Muscle of arm (tissue), 12 donors: ENCODE results near the gene SSH2. TPM values are rescaled to one million over a fixed set of nuclear protein-coding genes. Genes with fewer than 3 reads are reported as not detected.

ENCODE experiments used
- DNase-seq: peaks from one replicate; pipeline ENCODE4 v3.0.0-alpha.2; 2013
- polyA plus RNA-seq, 12 donors: library from polyadenylated mRNA; unstranded; fragments of 120-200 nt; gene quantifications; one replicate each; pipeline ENCODE4 v1.2.1, GENCODE V29; 2013; ENCODE audit not compliant: insufficient read length in 12 of 12

The SSH2 gene
- polyA plus RNA-seq, 12 donors = 17.7 to 73.5 (median 25.5) TPM

DNA sequence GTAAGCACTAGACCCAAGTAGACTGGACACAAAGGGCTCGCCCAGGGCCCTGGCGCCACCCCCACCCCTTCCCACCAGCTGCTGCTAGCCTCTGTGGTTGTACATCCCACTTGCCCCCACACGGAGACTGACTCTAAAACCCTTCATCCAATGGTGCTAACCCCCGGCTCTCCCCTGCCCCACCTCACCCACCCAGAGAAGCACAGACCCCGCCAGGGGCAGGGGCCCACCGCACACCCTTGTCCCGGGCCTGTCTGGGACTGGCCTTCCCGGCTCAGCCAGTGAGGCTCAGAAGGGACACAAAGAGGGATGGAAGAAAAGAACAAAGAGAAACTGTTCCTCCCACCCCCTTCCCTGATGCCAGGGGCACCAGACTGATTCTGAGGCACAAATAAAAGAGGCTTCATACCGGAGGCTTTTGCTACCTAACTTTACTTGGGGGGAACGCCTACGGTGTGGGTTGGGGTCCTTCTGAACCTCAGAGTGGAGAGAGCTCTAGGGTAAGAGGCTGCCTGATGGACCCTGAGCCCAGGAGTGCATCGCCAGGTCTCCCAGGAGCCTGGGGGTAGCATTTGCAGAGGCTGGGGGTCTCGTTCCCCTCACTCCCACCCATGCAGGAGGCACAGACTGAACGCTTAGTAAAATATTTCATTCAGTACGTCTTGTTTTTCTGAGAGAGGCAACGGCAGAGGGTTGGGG lies 315.5 kb downstream of the SSH2 start:
- DNase-seq = no peak

GRCh38 chr17:29613856-29614255 lies 316.2 kb downstream of the SSH2 start:
- DNase-seq = no peak

DNA sequence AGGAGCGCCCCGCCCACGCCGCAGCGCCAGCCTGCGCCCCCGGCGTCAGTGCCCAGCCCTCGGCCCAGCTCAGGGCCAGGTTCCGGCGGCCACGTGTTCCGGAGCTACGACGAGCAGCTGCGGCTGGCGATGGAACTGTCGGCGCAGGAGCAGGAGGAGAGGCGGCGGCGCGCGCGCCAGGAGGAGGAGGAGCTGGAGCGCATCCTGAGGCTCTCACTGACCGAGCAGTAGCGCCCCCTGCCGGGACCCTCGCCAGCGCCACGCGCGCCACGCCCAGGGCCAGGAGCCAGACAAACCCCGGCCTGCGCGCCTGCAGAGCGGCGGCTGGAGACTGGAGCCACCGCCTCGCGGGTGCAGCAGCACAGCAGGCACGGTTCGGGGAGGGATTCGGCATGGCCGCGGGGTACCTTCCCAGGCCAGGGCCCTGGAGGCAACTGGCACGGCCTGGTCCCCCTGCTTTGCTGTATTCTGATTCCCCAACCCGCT lies 316.6 kb downstream of the SSH2 start:
- peak; percentile 95 for DNase-seq

GRCh38 chr17:29612404-29613280 lies 317.4 kb downstream of the SSH2 start:
- no peak for DNase-seq

GRCh38 chr17:29612094-29612403 lies 318.0 kb downstream of the SSH2 start:
- DNase-seq = no peak

- no peak for DNase-seq
Measured at GRCh38 chr17:29611351-29612093, 318.5 kb downstream of the SSH2 start.

DNA sequence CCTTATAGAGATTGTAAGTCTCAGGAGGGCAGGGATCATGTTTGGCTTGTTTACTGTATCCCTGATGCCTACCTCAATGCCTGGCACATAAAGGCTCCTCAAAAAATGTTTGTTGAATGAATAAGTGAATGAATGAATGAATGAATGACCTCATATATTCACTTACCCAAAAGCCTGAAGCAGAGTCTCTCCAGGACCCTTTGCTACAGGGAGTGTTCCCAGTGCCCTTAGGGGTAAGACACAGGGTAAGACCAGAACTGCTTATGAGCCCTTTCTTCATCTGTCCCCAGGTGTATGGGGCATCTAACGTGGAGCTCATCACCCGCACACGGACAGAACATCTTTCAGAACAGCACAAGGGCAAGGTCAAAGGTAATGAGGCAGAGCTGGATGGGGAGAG lies 319.6 kb downstream of the SSH2 start:
- no peak for DNase-seq

DNA sequence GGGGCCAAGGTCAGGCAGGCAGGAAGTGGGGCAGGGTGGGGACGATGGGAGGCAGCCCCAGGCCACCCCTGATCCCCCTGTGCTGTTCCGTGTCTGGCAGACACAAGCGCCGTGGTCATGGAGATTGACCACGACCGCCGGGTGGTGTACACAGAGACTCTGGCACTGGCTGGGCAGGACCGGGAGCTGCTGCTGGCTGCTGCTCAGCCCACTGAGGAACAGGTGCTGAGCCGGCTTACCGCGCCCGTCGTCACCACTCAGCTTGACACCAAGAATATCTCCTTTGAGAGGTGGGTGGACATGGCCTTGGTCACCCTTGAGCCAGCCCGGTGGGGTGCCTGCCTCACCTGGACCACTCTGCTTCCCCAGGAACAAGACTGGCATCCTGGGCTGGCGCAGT lies 321.0 kb downstream of the SSH2 start:
- no peak for DNase-seq

DNA sequence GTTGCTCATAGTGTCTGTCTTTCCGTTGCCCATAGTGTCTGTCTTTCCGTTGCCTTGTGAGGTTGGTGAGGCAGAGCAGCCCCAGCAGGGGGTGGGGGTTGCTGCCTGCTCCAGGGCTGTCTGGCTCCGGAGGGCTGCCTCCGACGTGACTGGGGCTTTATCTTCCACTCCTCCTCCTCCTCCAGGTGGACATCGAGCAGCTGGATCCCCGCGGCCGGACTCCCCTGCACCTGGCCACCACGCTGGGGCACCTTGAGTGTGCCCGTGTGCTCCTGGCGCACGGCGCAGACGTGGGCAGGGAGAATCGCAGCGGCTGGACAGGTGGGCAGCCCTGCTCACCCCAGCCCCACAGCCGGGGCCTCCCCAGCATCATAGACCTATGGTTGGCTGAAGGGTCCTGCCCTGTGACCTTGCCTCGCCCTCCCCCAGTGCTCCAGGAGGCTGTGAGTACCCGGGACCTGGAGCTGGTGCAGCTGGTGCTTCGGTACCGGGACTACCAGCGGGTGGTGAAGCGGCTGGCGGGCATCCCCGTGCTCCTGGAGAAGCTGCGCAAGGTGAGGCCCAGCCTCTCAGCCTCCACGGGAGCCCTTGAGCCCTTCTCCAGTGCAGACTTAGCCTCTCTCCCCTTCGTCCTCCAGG lies 322.4 kb downstream of the SSH2 start:
- no peak for DNase-seq

DNA sequence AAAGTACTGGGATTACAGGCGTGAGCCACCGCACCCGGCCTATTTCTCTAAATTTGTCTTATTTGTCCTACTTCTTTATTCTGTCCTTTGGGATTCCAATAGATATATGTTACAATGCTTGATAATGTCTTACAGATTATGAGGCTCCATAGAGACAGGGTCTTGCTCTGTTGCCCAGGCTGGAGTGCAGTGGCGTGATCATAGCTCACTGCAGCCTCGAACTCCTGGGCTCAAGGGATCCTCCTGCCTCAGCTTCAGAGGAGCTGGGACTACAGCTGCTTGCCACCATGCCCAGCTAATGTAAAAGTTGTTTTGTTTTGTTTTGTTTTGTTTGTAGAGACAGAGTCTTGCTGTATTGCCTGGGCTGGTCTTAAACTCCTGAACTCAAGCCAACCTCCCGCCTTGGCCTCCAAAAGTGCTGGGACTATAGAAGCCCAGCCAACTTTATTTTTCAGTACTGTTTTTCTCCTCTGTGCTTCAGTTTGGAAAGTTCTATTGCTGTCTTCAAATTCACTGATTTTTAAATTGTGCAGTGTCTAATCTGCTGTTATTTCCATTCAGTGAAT lies 326.8 kb downstream of the SSH2 start:
- DNase-seq = peak; percentile 79

DNA sequence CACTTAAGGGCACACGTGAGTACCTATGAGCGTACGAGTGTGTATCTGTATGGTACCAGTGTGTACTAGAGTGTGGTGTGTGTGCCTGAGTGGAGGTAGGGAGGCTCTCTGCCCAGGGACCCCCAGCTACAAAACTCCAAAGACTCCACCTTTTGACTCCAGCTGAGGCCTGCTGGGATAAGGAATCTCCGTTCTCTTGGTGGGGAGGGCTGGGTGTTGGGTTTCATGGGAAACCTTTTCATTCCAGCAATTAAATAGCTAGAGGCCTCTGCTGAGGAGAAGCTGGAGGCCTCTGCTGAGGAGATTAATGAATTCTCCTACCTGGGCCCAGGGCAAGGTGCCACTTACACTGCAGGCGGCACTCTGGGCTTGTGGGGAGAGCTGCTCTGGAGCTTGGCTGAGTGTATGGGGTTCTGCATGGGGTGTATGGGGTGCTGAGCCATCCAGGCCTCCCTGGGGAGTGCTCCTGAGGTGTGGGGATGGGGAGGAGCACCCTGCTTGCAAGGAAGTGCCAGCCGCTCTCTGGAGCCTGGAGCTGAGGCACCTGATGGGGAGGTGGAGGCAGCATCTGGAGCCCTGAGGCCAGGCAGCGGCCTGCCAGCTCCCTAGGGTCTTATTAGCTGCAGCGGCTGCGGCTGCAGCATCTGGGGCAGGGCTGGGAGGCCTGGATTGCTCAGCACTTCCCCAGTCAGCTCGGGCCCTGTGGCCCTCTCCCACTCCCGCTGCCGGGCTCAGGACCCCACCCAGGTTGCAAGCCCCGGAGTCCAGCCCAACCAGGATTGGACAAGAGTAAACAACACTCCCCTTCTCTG lies 332.5 kb downstream of the SSH2 start:
- no peak for DNase-seq

- no peak for DNase-seq
Measured at GRCh38 chr17:29596811-29597210, 333.2 kb downstream of the SSH2 start.

DNA sequence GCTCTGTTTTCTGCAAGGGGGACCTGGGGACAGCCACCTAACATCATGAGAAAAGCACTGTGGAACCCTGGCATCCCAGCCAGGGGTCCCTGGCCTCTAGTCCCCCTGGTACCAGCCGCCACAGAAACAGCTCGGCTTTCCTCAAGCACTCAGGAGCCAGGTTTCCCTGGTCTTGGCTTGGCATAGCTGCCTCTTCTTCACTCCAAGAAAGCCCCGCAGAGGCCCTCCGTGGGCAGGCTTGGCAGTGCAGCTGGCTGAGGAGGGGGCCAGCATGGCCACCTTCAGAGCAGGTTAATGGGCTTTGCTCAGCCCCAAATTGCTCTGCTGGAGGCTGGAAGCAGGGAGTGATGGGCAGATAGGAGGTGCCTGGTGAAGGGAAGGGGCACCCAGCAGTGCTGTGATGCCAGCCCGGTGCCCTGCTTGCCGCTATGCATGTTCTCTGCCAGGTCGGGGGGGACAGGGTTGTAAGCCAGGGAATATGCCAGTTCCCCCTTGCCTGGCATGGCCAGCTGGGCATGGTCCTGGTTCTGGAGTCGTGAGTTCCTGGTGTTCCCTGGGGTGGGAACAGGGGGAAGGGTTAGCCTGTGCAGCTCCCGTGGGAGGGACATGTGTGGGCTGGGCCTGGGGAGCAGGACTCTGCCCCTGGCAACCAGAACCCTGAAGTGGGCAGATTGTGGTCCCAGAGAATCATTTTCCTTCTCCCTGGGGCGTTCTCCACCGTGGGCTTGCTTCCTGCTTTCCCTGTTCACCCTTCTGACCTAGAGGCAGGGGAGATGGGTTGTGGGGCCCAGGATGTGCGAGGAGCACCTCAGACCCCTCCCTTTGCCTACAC lies 333.9 kb downstream of the SSH2 start:
- no peak for DNase-seq

- no peak for DNase-seq
Measured at GRCh38 chr17:29595107-29595942, 334.7 kb downstream of the SSH2 start.

GRCh38 chr17:29594519-29595090 lies 335.4 kb downstream of the SSH2 start:
- DNase-seq = no peak

DNA sequence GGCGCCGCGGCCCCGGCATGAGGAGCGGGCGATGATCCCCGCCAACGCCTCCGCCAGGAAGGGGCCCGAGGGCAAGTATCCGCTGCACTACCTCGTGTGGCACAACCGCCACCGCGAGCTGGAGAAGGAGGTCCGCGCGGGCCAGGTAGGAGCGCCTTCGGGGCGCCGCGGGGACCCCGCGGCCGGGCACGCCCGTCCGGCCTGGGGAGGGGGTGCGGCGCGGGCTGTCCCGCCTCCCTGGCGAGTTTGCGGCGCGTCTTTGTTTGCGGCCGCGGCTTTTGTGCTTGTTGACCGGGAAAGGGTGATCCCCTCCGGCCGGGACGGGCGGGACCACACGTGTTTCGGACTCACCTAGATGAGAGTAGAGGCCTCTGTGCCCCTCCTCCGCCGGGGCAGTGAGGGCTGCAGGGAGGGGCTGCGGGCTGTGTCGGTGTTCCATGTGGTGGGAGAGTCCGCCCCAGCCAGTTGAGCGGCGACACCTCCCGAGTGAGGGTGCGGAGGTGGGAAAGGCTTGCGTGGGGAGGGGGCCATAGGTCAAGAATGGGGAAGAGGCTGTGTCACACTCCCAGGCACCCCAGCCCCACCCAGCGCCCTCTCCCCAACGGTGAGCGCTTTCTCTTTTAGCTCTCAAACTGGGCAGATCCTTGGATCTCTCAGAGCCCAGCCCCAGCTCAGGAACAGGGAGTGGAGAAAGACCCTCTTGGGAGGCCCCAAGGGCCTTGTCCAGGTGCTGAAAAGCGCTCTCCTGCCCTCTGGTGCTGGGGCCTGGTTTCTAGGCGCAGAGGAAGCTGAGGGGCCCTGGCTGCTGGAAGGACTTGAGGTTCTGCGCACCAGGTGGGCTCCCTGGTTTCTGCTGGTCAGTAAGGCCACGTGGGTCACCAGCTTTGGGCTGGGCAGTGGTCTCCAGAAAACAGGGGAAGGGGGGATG lies 336.2 kb downstream of the SSH2 start:
- DNase-seq = no peak

GRCh38 chr17:29592850-29593551 lies 337.0 kb downstream of the SSH2 start, which contains the start of gene ANKRD13B:
TSS of gene ANKRD13B (plus strand) at chr17:29593132. CDS start at chr17:29593622, 490 bp downstream.
- DNase-seq = no peak
